GM20000 (cell line): Measurements from ENCODE around the gene MATN3.

Experiments
- DNase-seq: peaks from one replicate; pipeline ENCODE4 v3.0.0; 2012; ENCODE audit warnings: low spot score
- CTCF ChIP-seq: IDR thresholded peaks from 2 replicates; pipeline ENCODE4 v1.5.1; 2012; ENCODE audit warnings: mild to moderate bottlenecking, control low read depth; ENCODE audit errors: extremely low read depth, missing control alignments

MATN3 gene

GRCh38 chr2:20052861-20053281 is 40.4 kb upstream of the MATN3 start:
- TF ChIP-seq CTCF: no peak
- no peak for DNase-seq

- no peak for DNase-seq
- TF ChIP-seq CTCF: no peak
Measured at GRCh38 chr2:20052229-20052851, 39.9 kb upstream of the MATN3 start.

GRCh38 chr2:20051532-20052228 is 39.2 kb upstream of the MATN3 start, which contains the start of gene LAPTM4A:
Gene LAPTM4A, minus strand, starts transcription at chr2:20051628. Its CDS starts 108 bp downstream, at chr2:20051520.
- TF ChIP-seq CTCF: no peak
- DNase-seq: peak; percentile 94

- peak; percentile 51 for DNase-seq
- TF ChIP-seq CTCF: no peak
Measured at GRCh38 chr2:20050646-20051531, 38.4 kb upstream of the MATN3 start.

GRCh38 chr2:20050104-20050645 is 37.7 kb upstream of the MATN3 start:
- DNase-seq: peak; percentile 35
- no peak for TF ChIP-seq CTCF

- TF ChIP-seq CTCF: no peak
Measured at GRCh38 chr2:20049637-20050036, 37.2 kb upstream of the MATN3 start.

More at GRCh38 chr2:20049637-20050036, 37.2 kb upstream of the MATN3 start:
- DNase-seq: no peak
